Measurements from ENCODE around the gene FER.

The FER gene

DNA sequence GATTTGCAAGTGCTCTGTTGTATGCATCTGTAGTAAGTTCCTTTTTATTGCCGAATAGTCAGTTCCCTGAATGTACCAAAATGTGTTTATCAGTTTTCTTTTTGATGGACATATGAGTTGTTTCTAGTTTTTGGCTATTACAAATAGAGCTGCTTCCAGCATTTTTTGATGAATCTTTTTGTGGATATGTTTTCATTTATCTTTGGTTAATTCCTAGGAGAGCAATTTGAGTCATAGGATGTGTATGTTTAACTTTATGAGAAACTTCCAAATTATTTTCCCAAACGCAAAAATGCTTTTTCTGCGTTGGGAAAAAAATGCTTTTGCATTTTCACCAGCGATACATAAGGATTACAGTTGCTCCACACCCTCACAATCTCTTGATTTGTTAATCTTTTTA is 287.7 kb downstream of the FER start:
- no peak overlapping the region for H3K9ac ChIP-seq (ENCODE audit: low read depth, low read length)
- 0 out of 2 replicates have a peak, but pooled peaks cover 2% of the 10 kb centered on the region for H4K20me1 ChIP-seq (ENCODE audit: insufficient read depth, low read length)
- H3K36me3 ChIP-seq (ENCODE audit: insufficient read depth, low read length): no peaks in the 10 kb centered on the region
- H3K27ac ChIP-seq (ENCODE audit: low read length): no peak overlapping the region
- no peak overlapping the region for H2AFZ ChIP-seq (ENCODE audit: low read depth, low read length)
- no peaks in the 10 kb centered on the region for H3K27me3 ChIP-seq (ENCODE audit: insufficient read depth, low read length, poor library complexity)
- no peaks in the 10 kb centered on the region for H3K9me3 ChIP-seq (ENCODE audit: insufficient read depth, low read length, severe bottlenecking)
- H3K79me2 ChIP-seq (ENCODE audit: insufficient read depth, low read length): no peaks in the 10 kb centered on the region
- TF ChIP-seq EZH2 (IDR thresholded peaks at IDR 0.05; ENCODE audit: borderline replicate concordance, low read depth, low read length, severe bottlenecking): no peak
- TF ChIP-seq, protein P1, sequence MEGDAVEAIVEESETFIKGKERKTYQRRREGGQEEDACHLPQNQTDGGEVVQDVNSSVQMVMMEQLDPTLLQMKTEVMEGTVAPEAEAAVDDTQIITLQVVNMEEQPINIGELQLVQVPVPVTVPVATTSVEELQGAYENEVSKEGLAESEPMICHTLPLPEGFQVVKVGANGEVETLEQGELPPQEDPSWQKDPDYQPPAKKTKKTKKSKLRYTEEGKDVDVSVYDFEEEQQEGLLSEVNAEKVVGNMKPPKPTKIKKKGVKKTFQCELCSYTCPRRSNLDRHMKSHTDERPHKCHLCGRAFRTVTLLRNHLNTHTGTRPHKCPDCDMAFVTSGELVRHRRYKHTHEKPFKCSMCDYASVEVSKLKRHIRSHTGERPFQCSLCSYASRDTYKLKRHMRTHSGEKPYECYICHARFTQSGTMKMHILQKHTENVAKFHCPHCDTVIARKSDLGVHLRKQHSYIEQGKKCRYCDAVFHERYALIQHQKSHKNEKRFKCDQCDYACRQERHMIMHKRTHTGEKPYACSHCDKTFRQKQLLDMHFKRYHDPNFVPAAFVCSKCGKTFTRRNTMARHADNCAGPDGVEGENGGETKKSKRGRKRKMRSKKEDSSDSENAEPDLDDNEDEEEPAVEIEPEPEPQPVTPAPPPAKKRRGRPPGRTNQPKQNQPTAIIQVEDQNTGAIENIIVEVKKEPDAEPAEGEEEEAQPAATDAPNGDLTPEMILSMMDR (IDR thresholded peaks at IDR 0.05; ENCODE audit: borderline replicate concordance, extremely low read depth, low read length, poor library complexity, severe bottlenecking): no peak
- no peak overlapping the region for H3K4me3 ChIP-seq (ENCODE audit: low read depth in 1 of 2, low read length in 2 of 2)
- no peak overlapping the region for H3K4me2 ChIP-seq (ENCODE audit: insufficient read depth, low read length)
- no peak for DNase-seq
- no peaks in the 10 kb centered on the region for H3K4me1 ChIP-seq (ENCODE audit: insufficient read depth, low read length)
- no peak for ATAC-seq (ENCODE audit: insufficient read depth, low read depth)

DNA sequence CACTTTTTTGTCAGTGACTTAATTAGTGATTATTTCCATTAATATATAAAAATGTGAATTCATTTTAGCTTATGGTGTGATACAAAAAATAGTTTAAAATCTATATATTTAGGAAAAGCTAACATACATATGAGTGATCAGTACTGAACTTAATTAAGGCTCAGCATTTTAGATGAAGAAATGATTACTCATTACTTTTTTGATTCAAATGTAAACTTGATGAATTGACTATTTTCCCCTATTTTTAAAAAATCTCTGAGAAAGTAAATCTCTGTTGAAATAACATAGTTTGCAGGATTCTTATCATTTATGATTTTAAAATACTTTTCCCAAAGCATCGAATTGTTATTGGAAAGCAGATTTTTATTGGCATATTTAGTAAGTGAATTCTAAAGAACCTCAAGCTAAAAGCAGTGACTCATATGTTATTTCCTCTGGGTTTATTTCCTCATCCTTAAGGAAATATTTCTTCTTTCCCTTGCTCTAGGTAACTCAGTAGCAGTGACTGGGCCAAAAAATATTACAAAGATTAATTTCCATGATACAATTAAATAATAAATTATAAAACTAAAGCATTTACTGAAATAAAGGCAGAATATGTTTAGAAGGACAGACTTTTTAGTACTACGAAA is 290.6 kb downstream of the FER start:
- Histone ChIP-seq H3K4me2 (ENCODE audit: insufficient read depth, low read length) (no peak overlapping the region), H3K4me1 (ENCODE audit: insufficient read depth, low read length) (no peaks in the 10 kb centered on the region), H3K36me3 (ENCODE audit: insufficient read depth, low read length) (no peaks in the 10 kb centered on the region), H3K27ac (ENCODE audit: low read length) (no peak overlapping the region), H4K20me1 (ENCODE audit: insufficient read depth, low read length) (no peaks in the 10 kb centered on the region), H3K9ac (ENCODE audit: low read depth, low read length) (no peak overlapping the region), H2AFZ (ENCODE audit: low read depth, low read length) (no peak overlapping the region), H3K4me3 (ENCODE audit: low read depth in 1 of 2, low read length in 2 of 2) (no peak overlapping the region), H3K9me3 (ENCODE audit: insufficient read depth, low read length, severe bottlenecking) (no peaks in the 10 kb centered on the region), H3K27me3 (ENCODE audit: insufficient read depth, low read length, poor library complexity) (no peaks in the 10 kb centered on the region), H3K79me2 (ENCODE audit: insufficient read depth, low read length) (no peaks in the 10 kb centered on the region)
- TF ChIP-seq EZH2 (IDR thresholded peaks at IDR 0.05; ENCODE audit: borderline replicate concordance, low read depth, low read length, severe bottlenecking): no peak
- TF ChIP-seq, protein P1 (IDR thresholded peaks at IDR 0.05; ENCODE audit: borderline replicate concordance, extremely low read depth, low read length, poor library complexity, severe bottlenecking): no peak
- ATAC-seq (ENCODE audit: insufficient read depth, low read depth) (no peak), DNase-seq (no peak)

DNA sequence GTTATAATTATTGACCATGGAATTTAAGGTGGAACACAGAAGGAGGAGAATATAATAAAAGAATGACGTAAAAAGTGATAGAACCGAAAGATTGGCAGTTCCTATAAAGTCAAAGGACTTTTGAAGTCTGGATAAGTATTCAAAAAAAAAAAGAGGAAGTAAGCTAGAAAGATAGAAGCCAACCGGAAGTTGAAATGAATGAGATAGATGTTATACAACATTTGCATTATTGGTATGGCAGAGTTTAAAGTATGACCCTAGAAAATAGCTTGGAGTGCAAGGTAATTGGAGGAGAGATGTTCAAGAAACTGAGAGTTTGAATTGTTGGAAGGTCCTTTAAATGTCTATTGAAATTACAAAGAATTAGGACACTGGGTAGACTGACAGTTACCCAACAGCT is 293.6 kb downstream of the FER start:
- Histone ChIP-seq H3K27ac (ENCODE audit: low read length) (no peak overlapping the region), H3K27me3 (ENCODE audit: insufficient read depth, low read length, poor library complexity) (no peaks in the 10 kb centered on the region), H3K4me2 (ENCODE audit: insufficient read depth, low read length) (no peak overlapping the region), H3K9me3 (ENCODE audit: insufficient read depth, low read length, severe bottlenecking) (no peaks in the 10 kb centered on the region), H3K4me1 (ENCODE audit: insufficient read depth, low read length) (no peaks in the 10 kb centered on the region), H3K9ac (ENCODE audit: low read depth, low read length) (no peak overlapping the region), H3K4me3 (ENCODE audit: low read depth in 1 of 2, low read length in 2 of 2) (no peak overlapping the region), H4K20me1 (ENCODE audit: insufficient read depth, low read length) (no peaks in the 10 kb centered on the region), H2AFZ (ENCODE audit: low read depth, low read length) (no peak overlapping the region), H3K36me3 (ENCODE audit: insufficient read depth, low read length) (peaks cover 3% of the 10 kb centered on the region; the same call in 1 of the 2 replicates), H3K79me2 (ENCODE audit: insufficient read depth, low read length) (no peaks in the 10 kb centered on the region)
- DNase-seq (no peak), ATAC-seq (ENCODE audit: insufficient read depth, low read depth) (no peak)
- TF ChIP-seq, protein P1 (IDR thresholded peaks at IDR 0.05; ENCODE audit: borderline replicate concordance, extremely low read depth, low read length, poor library complexity, severe bottlenecking): no peak
- no peak for TF ChIP-seq EZH2 (IDR thresholded peaks at IDR 0.05; ENCODE audit: borderline replicate concordance, low read depth, low read length, severe bottlenecking)

Measured in DND-41 (cell line).